Upper lobe of right lung (tissue), 1 donor: Measurements from ENCODE around the gene OR2F2. TPM values are rescaled to one million over a fixed set of nuclear protein-coding genes. Genes with fewer than 3 reads are reported as not detected.
A peak's percentile ranks its signal among the peaks of the same experiment; 100 is the strongest.

Source experiments
- ATAC-seq: fragments of 200-7000 bp; cut with Tn5 transposase; one replicate; pipeline ENCODE4 v1.9.1; 2020; ENCODE audit warnings: mild to moderate bottlenecking, moderate library complexity
- DNase-seq: peaks from one replicate; pipeline ENCODE4 v3.0.0-alpha.2; 2020
- H3K27ac ChIP-seq: fragments of 200-600 bp; one replicate; pipeline ENCODE4 v1.8.0; 2022
- H3K27me3 ChIP-seq: fragments of 200-600 bp; one replicate; pipeline ENCODE4 v1.8.0; 2022; ENCODE audit warnings: mild to moderate bottlenecking
- H3K36me3 ChIP-seq: fragments of 200-600 bp; one replicate; pipeline ENCODE4 v1.8.0; 2022
- H3K4me1 ChIP-seq: fragments of 200-600 bp; one replicate; pipeline ENCODE4 v1.8.0; 2022
- H3K4me3 ChIP-seq: fragments of 200-600 bp; one replicate; pipeline ENCODE4 v1.8.0; 2022; ENCODE audit warnings: mild to moderate bottlenecking
- H3K9me3 ChIP-seq: fragments of 200-600 bp; one replicate; pipeline ENCODE4 v1.8.0; 2022
- CTCF ChIP-seq: fragments of 200-600 bp; IDR thresholded peaks from one replicate; pipeline ENCODE4 v1.8.0; 2022; ENCODE audit warnings: antibody characterized with exemption
- intact Hi-C: fragments of 100-400 bp; cut with DNase I; formaldehyde crosslinking; loops from one replicate; pipeline ENCODE4 v1.11.0; 2022
- total RNA-seq: library from RNA; stranded (reverse); fragmentation: NEBNext Ultra II Directional; extraction: Animal tissue kit (Norgen Biotek cat#: 25700); gene quantifications from one replicate; pipeline ENCODE4 v1.2.1, GENCODE V29; 2021
- donor health status: DM: no; HTN: yes; CAD: no; lungs with severe emphysema.

OR2F2 gene
- total RNA-seq, 1 donor from 2014 or later, result not detected

- DNase-seq, result no peak
- H3K4me3 ChIP-seq, result no peak overlapping the region
- intact Hi-C loops, result no loop called here
- H3K27ac ChIP-seq, result no peak overlapping the region
- no peak for ATAC-seq
- TF ChIP-seq CTCF, result no peak
- no peaks in the 10 kb centered on the region for H3K4me1 ChIP-seq
- no peaks in the 10 kb centered on the region for H3K27me3 ChIP-seq
- no peaks in the 10 kb centered on the region for H3K36me3 ChIP-seq
- H3K9me3 ChIP-seq, result no peaks in the 10 kb centered on the region
Measured at GRCh38 chr7:143891457-143891856, 43.6 kb upstream of the OR2F2 start.

- intact Hi-C loops, result no loop called here
- DNase-seq (no peak), ATAC-seq (peak; percentile 34)
- Histone ChIP-seq H3K4me1 (no peaks in the 10 kb centered on the region), H3K27me3 (no peaks in the 10 kb centered on the region), H3K9me3 (no peaks in the 10 kb centered on the region), H3K36me3 (no peaks in the 10 kb centered on the region), H3K4me3 (no peak overlapping the region), H3K27ac (no peak overlapping the region)
- peak; percentile 22 for TF ChIP-seq CTCF
Measured at GRCh38 chr7:143892527-143893300, 42.3 kb upstream of the OR2F2 start.

GRCh38 chr7:143896667-143897066 is 38.4 kb upstream of the OR2F2 start:
- no peaks in the 10 kb centered on the region for H3K36me3 ChIP-seq
- intact Hi-C loops, result no loop called here
- TF ChIP-seq CTCF, result no peak
- no peak overlapping the region for H3K4me3 ChIP-seq
- DNase-seq, result no peak
- ATAC-seq, result no peak
- H3K27ac ChIP-seq, result no peak overlapping the region
- no peaks in the 10 kb centered on the region for H3K27me3 ChIP-seq
- no peaks in the 10 kb centered on the region for H3K9me3 ChIP-seq
- H3K4me1 ChIP-seq, result peaks cover 9% of the 10 kb centered on the region

- Histone ChIP-seq H3K4me1 (peaks cover 9% of the 10 kb centered on the region), H3K27me3 (no peaks in the 10 kb centered on the region), H3K9me3 (no peaks in the 10 kb centered on the region), H3K4me3 (no peak overlapping the region), H3K36me3 (no peaks in the 10 kb centered on the region), H3K27ac (no peak overlapping the region)
- TF ChIP-seq CTCF, result no peak
- intact Hi-C loops, result no loop called here
- DNase-seq, result no peak
- no peak for ATAC-seq
Measured at GRCh38 chr7:143898810-143899209, 36.2 kb upstream of the OR2F2 start.

GRCh38 chr7:143900230-143900766 is 34.7 kb upstream of the OR2F2 start:
- intact Hi-C loops, result no loop called here
- Histone ChIP-seq H3K4me1 (peaks cover 9% of the 10 kb centered on the region), H3K9me3 (no peaks in the 10 kb centered on the region), H3K4me3 (peak overlapping the region; percentile 76), H3K27ac (no peak overlapping the region), H3K36me3 (no peaks in the 10 kb centered on the region), H3K27me3 (no peaks in the 10 kb centered on the region)
- ATAC-seq (no peak), DNase-seq (no peak)
- no peak for TF ChIP-seq CTCF
